Activated naive CD8-positive, alpha-beta T cell treated with anti-CD3 and anti-CD28 coated beads, Interleukin-2, amount 50 U/mL, for 24 hours (primary cell): ENCODE data around the gene MUC20.
A peak's percentile ranks its signal among the peaks of the same experiment; 100 is the strongest.
"Not testable (repeated sequence)": the region's sequence is repeated elsewhere in the genome, so short reads cannot be mapped to it uniquely, and the experiment has no call there.

Experiments
- ATAC-seq: fragments of 150-1000 bp; cut with Tn5 transposase; one replicate; pipeline ENCODE4 v1.10.0; 2021
- DNase-seq: peaks from one replicate; pipeline ENCODE4 v3.0.0; 2021
- H3K27ac Mint-ChIP-seq: one replicate; pipeline ENCODE4 v1.8.0; 2021; ENCODE audit warnings: mild to moderate bottlenecking, mixed read lengths
- H3K27me3 Mint-ChIP-seq: one replicate; pipeline ENCODE4 v1.8.0; 2021; ENCODE audit warnings: mixed read lengths
- H3K36me3 Mint-ChIP-seq: one replicate; pipeline ENCODE4 v1.8.0; 2021; ENCODE audit warnings: low read depth, mixed read lengths
- H3K4me1 Mint-ChIP-seq: one replicate; pipeline ENCODE4 v1.8.0; 2021; ENCODE audit warnings: mixed read lengths
- H3K4me3 Mint-ChIP-seq: one replicate; pipeline ENCODE4 v1.8.0; 2021; ENCODE audit warnings: mild to moderate bottlenecking, moderate library complexity, mixed read lengths
- H3K9me3 Mint-ChIP-seq: one replicate; pipeline ENCODE4 v1.8.0; 2021; ENCODE audit warnings: mixed read lengths

Gene MUC20, protein sequence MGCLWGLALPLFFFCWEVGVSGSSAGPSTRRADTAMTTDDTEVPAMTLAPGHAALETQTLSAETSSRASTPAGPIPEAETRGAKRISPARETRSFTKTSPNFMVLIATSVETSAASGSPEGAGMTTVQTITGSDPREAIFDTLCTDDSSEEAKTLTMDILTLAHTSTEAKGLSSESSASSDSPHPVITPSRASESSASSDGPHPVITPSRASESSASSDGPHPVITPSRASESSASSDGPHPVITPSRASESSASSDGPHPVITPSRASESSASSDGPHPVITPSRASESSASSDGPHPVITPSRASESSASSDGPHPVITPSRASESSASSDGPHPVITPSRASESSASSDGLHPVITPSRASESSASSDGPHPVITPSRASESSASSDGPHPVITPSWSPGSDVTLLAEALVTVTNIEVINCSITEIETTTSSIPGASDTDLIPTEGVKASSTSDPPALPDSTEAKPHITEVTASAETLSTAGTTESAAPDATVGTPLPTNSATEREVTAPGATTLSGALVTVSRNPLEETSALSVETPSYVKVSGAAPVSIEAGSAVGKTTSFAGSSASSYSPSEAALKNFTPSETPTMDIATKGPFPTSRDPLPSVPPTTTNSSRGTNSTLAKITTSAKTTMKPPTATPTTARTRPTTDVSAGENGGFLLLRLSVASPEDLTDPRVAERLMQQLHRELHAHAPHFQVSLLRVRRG

DNA sequence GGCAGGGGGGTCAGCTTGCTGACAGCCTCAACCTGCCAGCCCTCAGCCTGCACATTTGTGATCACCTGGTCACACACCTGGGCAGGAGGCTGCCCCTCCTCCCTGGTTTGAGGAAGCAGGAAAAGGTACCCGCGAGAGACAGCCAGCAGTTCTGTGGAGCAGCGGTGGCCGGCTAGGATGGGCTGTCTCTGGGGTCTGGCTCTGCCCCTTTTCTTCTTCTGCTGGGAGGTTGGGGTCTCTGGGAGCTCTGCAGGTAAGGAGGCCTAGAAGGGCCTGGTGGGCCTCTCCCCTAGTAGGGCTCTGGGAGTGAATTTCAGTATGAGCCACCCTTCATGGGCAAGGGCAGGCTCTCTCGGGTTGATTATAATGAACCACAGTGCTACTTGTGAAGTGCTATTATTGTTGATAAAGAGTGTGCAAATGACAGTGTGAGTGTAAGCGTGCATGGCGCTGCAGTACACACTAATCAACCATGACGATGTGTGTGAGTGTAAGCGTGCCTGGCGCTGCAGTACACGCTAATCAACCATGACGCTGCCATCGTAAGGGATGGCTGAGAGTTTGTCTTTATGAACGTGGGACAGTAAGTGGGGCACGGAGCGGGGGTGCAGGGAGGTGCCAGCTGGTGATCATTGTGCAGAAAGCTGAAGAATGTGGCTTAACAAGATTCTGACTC, at the start of gene MUC20:
TSS of gene MUC20 (plus strand) at position 148 of the 676 bp plus-strand sequence. CDS start at position 178, 30 bp downstream.
- H3K4me3 Mint-ChIP-seq, H3K36me3 Mint-ChIP-seq, H3K27me3 Mint-ChIP-seq, H3K9me3 Mint-ChIP-seq, DNase-seq, H3K4me1 Mint-ChIP-seq, ATAC-seq, H3K27ac Mint-ChIP-seq: not testable (repeated sequence)

DNA sequence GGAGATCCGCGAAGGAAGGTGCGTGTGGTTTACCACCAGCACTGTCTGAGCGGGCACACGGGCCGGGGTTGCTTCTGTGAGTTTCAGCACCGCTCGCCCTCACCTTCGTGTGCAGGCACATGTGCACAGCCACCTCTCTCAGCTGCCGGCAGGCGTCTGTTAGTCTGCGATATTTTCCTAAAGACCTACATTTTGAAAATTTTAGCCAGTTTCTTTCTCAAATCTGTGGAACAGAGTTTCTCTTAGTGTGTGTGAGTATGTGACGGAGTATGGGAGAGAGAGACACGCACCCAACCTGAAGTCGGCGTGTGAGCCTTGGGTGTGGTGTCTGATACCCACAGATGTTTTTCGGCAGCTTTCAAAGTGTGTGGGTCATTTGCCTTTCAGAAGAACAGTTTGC, 49.5 kb upstream of the MUC20 start:
- not testable (repeated sequence) for H3K4me1 Mint-ChIP-seq, DNase-seq, ATAC-seq, H3K27ac Mint-ChIP-seq, H3K27me3 Mint-ChIP-seq, H3K9me3 Mint-ChIP-seq, H3K4me3 Mint-ChIP-seq
- H3K36me3 Mint-ChIP-seq, result peaks cover 26% of the 10 kb centered on the region

DNA sequence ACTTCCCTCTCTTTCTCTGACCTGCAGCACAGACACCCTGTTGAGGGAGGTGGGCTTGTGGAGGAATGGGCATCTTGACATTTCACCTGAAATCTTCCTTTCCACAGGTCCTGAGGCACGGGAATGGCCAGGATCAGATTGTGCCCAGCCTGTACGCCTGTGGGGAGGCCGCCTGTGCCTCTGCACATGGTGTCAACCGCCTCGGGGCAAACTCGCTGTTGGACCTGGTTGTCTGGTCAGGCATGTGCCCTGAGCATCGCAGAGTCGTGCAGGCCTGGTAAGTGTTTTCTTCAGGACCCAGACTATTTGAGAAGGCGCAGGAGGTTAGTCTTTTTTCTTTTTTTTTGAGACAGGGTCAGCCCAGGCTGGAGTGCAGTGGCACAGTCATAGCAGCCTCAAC, 47.1 kb upstream of the MUC20 start:
- peaks cover 29% of the 10 kb centered on the region for H3K36me3 Mint-ChIP-seq
- not testable (repeated sequence) for H3K4me1 Mint-ChIP-seq

DNA sequence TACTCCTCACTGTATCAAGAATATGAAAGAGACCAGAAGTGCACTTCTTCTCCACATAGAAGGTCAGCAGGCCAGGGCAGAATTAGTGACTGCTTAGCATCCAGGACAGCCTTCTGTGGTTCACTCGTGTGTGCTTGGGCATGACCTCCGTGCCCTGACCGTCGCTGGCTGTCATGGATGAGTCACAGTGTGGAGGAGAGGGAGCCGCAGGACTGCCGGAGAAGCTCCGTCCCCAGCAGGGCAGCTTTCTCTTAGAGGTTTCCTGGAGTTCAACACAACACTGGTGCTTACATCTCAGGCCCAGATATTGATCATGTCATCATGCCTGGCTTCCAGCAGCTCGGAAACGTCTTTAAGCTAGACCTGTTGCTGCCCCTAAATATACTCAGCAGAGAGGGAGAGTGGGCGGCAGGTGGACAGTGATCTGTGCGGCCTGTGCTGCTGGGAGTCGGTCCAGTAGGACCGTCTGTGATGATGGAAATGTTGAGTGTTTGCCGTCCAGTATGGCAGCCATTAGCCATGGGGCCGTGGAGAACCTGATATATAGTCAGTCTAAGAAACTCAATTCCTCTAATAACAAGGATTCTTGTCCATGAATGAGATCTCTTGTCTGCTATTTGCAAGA, 42.3 kb upstream of the MUC20 start:
- H3K4me3 Mint-ChIP-seq, H3K9me3 Mint-ChIP-seq, ATAC-seq, H3K27me3 Mint-ChIP-seq, H3K27ac Mint-ChIP-seq, DNase-seq, H3K4me1 Mint-ChIP-seq: not testable (repeated sequence)
- H3K36me3 Mint-ChIP-seq, result peaks cover 30% of the 10 kb centered on the region

More for the DNA sequence above, 47.1 kb upstream of the MUC20 start:
- H3K27ac Mint-ChIP-seq, H3K4me3 Mint-ChIP-seq, ATAC-seq, H3K9me3 Mint-ChIP-seq, DNase-seq, H3K27me3 Mint-ChIP-seq: not testable (repeated sequence)

DNA sequence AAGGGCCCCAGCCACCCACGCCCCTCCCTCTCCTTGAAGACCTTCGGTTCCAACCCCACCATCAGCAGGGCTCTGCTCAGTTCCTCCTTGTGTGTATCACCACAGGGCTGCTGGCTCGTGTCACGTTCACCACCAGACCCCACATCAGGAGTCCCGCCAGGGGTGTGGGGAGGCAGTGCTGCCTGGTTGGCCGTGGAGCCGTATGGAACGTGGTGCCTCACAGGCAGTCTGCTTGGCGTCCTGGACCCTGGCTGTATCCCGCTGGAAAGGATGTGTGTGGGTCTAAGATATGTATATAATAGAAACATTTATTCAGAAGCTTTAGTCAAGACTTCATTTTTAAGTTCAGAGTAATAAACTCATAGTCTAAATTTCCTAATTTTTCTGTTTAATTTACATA, 40.1 kb upstream of the MUC20 start:
- not testable (repeated sequence) for H3K4me3 Mint-ChIP-seq, DNase-seq, ATAC-seq, H3K9me3 Mint-ChIP-seq, H3K27me3 Mint-ChIP-seq, H3K4me1 Mint-ChIP-seq, H3K27ac Mint-ChIP-seq
- H3K36me3 Mint-ChIP-seq, result peaks cover 34% of the 10 kb centered on the region

DNA sequence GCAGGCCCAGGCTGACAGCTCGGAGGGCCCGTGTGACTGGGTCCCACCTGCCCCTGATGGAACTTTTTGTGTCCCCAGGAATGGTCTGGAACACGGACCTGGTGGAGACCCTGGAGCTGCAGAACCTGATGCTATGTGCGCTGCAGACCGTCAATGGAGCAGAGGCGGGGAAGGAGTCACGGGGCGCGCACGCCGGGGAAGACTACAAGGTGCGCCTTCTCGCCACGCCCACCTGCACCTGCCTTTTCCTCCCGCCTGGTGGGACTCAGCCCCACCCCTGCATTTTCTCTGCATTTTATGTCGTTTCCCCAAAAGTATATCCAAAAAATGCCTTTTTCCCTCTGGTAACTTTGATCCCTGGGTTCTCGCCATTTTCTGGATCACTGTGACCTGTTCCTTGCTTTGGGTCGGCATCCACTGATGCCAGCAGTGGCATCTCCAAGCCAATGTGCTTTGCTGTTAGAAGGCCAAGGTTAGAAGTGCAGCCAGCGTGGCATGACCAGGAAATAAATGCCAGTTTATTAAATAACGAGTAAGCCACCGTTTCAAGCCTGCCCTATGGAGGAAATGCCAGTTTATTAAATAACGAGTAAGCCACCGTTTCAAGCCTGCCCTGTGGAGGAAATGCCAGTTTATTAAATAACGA, 39.2 kb upstream of the MUC20 start:
- not testable (repeated sequence) for H3K27me3 Mint-ChIP-seq, H3K9me3 Mint-ChIP-seq, DNase-seq, H3K4me1 Mint-ChIP-seq, H3K4me3 Mint-ChIP-seq, H3K27ac Mint-ChIP-seq, ATAC-seq
- peaks cover 39% of the 10 kb centered on the region for H3K36me3 Mint-ChIP-seq

DNA sequence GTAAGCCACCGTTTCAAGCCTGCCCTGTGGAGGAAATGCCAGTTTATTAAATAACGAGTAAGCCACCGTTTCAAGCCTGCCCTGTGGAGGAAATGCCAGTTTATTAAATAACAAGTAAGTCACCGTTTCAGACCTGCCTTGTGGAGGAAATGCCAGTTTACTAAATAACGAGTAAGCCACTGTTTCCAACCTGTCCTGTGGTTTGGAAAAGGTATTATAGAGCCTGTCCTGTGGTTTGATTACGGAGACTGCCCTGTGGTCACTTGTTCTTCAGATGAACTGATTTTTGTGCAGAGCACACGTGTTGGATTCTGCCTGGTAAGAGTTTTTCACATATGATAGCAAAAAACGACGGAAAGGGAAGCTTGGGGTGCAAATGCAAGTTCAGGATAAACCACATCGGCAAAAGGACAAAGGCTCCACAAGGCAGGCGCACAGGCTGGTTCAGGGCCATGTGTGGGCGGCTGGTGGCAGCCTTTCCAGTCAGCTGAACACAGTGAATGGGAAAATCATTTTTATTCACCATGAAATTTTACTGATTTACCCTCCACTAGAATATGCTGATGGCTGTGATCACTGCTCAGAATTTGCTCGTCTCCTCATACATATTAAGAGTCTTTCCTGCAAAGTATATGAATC, 38.6 kb upstream of the MUC20 start:
- H3K27ac Mint-ChIP-seq, ATAC-seq, H3K4me3 Mint-ChIP-seq, H3K9me3 Mint-ChIP-seq, H3K27me3 Mint-ChIP-seq, DNase-seq, H3K4me1 Mint-ChIP-seq: not testable (repeated sequence)
- peaks cover 43% of the 10 kb centered on the region for H3K36me3 Mint-ChIP-seq

DNA sequence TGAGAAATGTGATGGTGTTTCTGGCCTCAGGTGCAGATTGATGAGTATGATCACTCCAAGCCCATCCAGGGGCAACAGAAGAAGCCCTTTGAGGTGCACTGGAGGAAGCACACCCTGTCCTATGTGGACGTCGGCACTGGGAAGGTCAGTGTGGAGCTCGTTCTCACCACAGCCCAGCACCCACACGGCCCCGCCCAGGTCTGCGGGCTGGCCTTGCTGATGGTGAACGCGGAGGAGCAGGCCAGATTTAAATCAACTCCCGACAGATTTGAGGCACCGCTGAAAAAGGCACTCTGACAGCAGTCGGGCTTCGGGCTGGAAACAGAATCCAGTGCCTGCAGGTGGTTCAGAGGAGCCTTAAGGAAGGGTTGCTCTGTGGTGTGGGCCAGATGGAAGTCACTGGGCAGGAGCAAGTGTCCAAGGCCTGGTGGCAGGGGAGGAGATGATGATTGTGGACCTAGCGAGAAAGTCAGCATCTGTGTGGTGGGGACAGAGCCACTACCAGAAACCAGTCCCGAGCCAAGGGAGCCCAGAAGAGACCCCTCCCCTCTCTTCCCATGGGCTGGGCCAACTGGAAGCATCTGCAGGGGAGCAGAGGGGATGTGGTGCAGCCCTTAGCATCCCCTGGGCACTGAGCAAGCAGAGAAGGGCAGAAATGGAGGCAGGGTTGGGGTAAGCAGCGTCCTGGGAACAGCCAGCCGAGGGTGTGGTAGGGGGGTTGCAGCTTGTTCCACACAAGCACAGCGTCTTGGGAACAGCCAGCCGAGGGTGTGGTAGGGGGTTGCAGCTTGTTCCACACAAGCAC, 36.9 kb upstream of the MUC20 start:
- H3K4me1 Mint-ChIP-seq, H3K27me3 Mint-ChIP-seq, H3K27ac Mint-ChIP-seq, H3K4me3 Mint-ChIP-seq, H3K9me3 Mint-ChIP-seq, ATAC-seq, DNase-seq: not testable (repeated sequence)
- H3K36me3 Mint-ChIP-seq, result peaks cover 40% of the 10 kb centered on the region

DNA sequence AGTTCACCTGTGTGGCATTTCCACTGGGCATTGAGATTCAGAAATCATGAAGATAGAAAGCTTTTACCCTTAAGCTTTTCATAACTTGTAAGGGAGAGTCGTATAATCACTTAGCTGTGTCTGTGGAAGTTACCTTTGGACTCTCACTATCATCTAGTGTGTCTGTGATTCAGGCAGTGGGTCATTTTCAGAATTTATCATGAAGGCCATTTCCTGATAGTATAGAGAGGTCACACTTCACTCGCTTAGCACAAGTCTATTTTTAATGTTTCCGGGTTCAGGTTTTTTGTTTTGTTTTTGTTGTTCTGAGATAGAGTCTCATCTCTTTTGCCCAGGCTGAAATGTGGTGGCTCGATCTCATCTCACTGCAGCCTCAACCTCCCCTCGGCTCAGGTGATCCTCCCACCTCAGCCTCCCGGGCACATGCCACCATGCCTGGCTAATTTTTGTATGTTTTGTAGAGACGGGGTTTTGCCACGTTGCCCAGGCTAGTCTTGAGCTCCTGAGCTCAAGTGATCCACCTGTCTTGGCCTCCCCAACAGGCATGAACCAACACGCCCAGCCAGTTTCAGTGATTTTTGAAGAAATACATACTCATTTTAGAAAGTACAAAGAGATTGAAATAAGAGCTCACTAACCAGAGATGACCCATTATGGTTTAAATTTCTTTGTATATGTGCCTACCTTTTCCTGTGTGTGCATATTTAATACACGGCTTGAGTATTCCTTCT, 36.1 kb upstream of the MUC20 start:
- not testable (repeated sequence) for H3K27me3 Mint-ChIP-seq

DNA sequence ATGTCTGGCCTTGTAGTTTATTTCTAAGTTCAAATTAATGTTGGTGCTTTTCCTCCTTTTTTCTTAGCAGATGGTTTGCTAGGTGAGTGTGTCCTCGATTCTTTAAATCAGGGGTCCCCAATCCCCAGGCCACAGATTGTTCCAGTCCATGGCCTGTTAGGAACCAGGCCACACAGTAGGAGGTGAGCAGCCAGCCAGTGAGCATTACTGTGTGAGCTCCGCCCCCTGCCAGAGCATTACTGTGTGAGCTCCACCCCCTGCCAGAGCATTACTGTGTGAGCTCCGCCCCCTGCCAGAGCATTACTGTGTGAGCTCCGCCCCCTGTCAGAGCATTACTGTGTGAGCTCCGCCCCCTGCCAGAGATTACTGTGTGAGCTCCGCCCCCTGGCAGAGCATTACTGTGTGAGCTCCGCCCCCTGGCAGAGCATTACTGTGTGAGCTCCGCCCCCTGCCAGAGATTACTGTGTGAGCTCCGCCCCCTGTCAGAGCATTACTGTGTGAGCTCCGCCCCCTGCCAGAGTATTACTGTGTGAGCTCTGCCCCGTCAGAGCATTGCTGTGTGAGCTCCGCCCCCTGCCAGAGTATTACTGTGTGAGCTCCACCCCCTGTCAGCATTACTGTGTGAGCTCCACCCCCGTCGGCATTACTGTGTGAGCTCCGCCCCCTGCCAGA, 34.1 kb upstream of the MUC20 start:
- H3K4me1 Mint-ChIP-seq, result peaks cover 13% of the 10 kb centered on the region
- not testable (repeated sequence) for ATAC-seq, H3K4me3 Mint-ChIP-seq, H3K27me3 Mint-ChIP-seq, H3K9me3 Mint-ChIP-seq, DNase-seq, H3K27ac Mint-ChIP-seq
- H3K36me3 Mint-ChIP-seq, result peaks cover 41% of the 10 kb centered on the region

More for the DNA sequence above, 36.1 kb upstream of the MUC20 start:
- peaks cover 41% of the 10 kb centered on the region for H3K36me3 Mint-ChIP-seq
- not testable (repeated sequence) for ATAC-seq, H3K4me3 Mint-ChIP-seq, H3K9me3 Mint-ChIP-seq, H3K4me1 Mint-ChIP-seq, H3K27ac Mint-ChIP-seq, DNase-seq

DNA sequence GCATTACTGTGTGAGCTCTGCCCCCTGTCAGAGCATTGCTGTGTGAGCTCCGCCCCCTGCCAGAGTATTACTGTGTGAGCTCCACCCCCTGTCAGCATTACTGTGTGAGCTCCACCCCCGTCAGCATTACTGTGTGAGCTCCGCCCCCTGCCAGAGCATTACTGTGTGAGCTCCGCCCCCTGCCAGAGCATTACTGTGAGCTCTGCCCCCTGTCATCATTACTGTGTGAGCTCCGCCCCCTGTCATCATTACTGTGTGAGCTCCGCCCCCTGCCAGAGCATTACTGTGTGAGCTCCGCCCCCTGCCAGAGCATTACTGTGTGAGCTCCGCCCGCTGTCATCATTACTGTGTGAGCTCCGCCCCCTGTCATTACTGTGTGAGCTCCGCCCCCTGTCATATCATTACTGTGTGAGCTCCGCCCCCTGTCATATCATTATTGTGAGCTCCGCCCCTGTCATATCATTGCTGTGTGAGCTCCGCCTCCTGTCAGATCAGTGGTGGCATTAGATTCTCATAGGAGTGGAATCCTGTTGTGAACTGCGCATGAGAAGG, 33.5 kb upstream of the MUC20 start:
- not testable (repeated sequence) for ATAC-seq, H3K27ac Mint-ChIP-seq, H3K9me3 Mint-ChIP-seq, H3K4me3 Mint-ChIP-seq, H3K27me3 Mint-ChIP-seq
- H3K4me1 Mint-ChIP-seq, result peaks cover 19% of the 10 kb centered on the region
- peak; percentile 55 for DNase-seq
- peaks cover 47% of the 10 kb centered on the region for H3K36me3 Mint-ChIP-seq
